ENCODE measurements around the gene CALCOCO1.

Gene CALCOCO1

GRCh38 chr12:53677016-53677799 is 50.0 kb downstream of the CALCOCO1 start:
- DNase-seq (ENCODE audit: low read depth, low spot score) = no peak
- H3K4me3 ChIP-seq (ENCODE audit: low read length) = no peak overlapping the region

- H3K4me3 ChIP-seq (ENCODE audit: low read length) = peak overlapping the region; percentile 96
- no peak for DNase-seq (ENCODE audit: low read depth, low spot score)
Measured at GRCh38 chr12:53676656-53677015, 50.6 kb downstream of the CALCOCO1 start.

GRCh38 chr12:53675701-53676607 is 51.3 kb downstream of the CALCOCO1 start, which contains the start of gene ATP5MC2:
ATP5MC2 (minus strand) TSS chr12:53676083; CDS start chr12:53672614, 3,469 bp downstream.
- DNase-seq (ENCODE audit: low read depth, low spot score) = peak; percentile 98
- peak within 1 kb of the TSS; percentile 96 for H3K4me3 ChIP-seq (ENCODE audit: low read length)

GRCh38 chr12:53674977-53675700 is 52.1 kb downstream of the CALCOCO1 start:
- H3K4me3 ChIP-seq (ENCODE audit: low read length) = peak overlapping the region; percentile 96
- DNase-seq (ENCODE audit: low read depth, low spot score) = no peak

- no peak for DNase-seq (ENCODE audit: low read depth, low spot score)
- no peak overlapping the region for H3K4me3 ChIP-seq (ENCODE audit: low read length)
Measured at GRCh38 chr12:53670971-53671370, 56.3 kb downstream of the CALCOCO1 start.

GRCh38 chr12:53670308-53670707 is 56.9 kb downstream of the CALCOCO1 start:
- no peak for DNase-seq (ENCODE audit: low read depth, low spot score)
- H3K4me3 ChIP-seq (ENCODE audit: low read length) = no peak overlapping the region

GRCh38 chr12:53667080-53667479 is 60.2 kb downstream of the CALCOCO1 start:
- no peak overlapping the region for H3K4me3 ChIP-seq (ENCODE audit: low read length)
- no peak for DNase-seq (ENCODE audit: low read depth, low spot score)

- no peak for DNase-seq (ENCODE audit: low read depth, low spot score)
- no peak overlapping the region for H3K4me3 ChIP-seq (ENCODE audit: low read length)
Measured at GRCh38 chr12:53664936-53665335, 62.3 kb downstream of the CALCOCO1 start.

GRCh38 chr12:53664191-53664590 is 63.1 kb downstream of the CALCOCO1 start:
- H3K4me3 ChIP-seq (ENCODE audit: low read length) = no peak overlapping the region
- no peak for DNase-seq (ENCODE audit: low read depth, low spot score)

- H3K4me3 ChIP-seq (ENCODE audit: low read length) = no peak overlapping the region
- DNase-seq (ENCODE audit: low read depth, low spot score) = no peak
Measured at GRCh38 chr12:53660041-53660440, 67.2 kb downstream of the CALCOCO1 start.

GRCh38 chr12:53659571-53659981 is 67.7 kb downstream of the CALCOCO1 start:
- no peak for DNase-seq (ENCODE audit: low read depth, low spot score)
- no peak overlapping the region for H3K4me3 ChIP-seq (ENCODE audit: low read length)

- H3K4me3 ChIP-seq (ENCODE audit: low read length) = no peak overlapping the region
- DNase-seq (ENCODE audit: low read depth, low spot score) = no peak
Measured at GRCh38 chr12:53659011-53659551, 68.2 kb downstream of the CALCOCO1 start.

Measured in Jurkat, Clone E6-1 (cell line).